ENCODE measurements around the gene MYO3B. TPM values are rescaled to one million over a fixed set of nuclear protein-coding genes. Genes with fewer than 3 reads are reported as not detected.

The MYO3B gene
- total RNA-seq, 1 experiment from 2014 or later, result 0.09 TPM

DNA sequence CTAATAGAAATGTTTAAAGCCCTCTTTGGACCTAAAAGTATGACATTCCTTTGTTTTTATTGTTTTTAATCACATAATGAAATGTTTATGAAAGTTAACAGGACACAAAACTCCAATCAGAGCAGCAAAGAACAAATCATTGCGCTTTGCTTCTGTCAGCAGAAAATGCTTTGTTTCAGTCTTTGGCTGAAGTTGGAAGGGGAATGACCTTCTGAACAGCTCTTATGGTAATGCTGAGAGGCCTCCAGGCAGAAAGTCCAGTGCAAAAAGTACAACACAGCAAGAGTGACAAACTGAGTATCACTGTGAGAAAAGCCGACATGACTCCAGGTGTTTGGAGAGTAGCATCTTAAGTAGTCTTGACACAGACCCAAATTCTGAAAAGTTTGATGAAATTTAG lies 389.5 kb downstream of the MYO3B start:
- Histone ChIP-seq H3K9me3 (no peaks in the 10 kb centered on the region), H3K4me1 (no peaks in the 10 kb centered on the region), H3K36me3 (ENCODE audit: control insufficient read depth, insufficient read depth, low read length) (no peaks in the 10 kb centered on the region), H3K4me3 (ENCODE audit: low read depth, low read length) (no peak overlapping the region), H3K27me3 (replicated peaks; ENCODE audit: control insufficient read depth, insufficient read depth, low read length) (no peaks in the 10 kb centered on the region)
- peaks cover 3% of the 10 kb centered on the region for H3K27me3 Mint-ChIP-seq (ENCODE audit: insufficient read depth, unreplicated experiment)
- no peaks in the 10 kb centered on the region for H3K9me3 Mint-ChIP-seq (ENCODE audit: unreplicated experiment)
- no TSS peak for BruUV-seq (replicated peaks)
- TF ChIP-seq, protein P1, sequence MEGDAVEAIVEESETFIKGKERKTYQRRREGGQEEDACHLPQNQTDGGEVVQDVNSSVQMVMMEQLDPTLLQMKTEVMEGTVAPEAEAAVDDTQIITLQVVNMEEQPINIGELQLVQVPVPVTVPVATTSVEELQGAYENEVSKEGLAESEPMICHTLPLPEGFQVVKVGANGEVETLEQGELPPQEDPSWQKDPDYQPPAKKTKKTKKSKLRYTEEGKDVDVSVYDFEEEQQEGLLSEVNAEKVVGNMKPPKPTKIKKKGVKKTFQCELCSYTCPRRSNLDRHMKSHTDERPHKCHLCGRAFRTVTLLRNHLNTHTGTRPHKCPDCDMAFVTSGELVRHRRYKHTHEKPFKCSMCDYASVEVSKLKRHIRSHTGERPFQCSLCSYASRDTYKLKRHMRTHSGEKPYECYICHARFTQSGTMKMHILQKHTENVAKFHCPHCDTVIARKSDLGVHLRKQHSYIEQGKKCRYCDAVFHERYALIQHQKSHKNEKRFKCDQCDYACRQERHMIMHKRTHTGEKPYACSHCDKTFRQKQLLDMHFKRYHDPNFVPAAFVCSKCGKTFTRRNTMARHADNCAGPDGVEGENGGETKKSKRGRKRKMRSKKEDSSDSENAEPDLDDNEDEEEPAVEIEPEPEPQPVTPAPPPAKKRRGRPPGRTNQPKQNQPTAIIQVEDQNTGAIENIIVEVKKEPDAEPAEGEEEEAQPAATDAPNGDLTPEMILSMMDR (IDR thresholded peaks at IDR 0.05; ENCODE audit: insufficient read depth in 1 of 2, low read depth in 1 of 2, low read length in 1 of 2, severe bottlenecking in 1 of 2, unreplicated experiment in 1 of 2), result no peak
- ChIA-PET POLR2A (interaction anchor here (0.6 kb wide), 1 partner anchor 156 kb away, joined by 3 read pairs; no protein-coding TSS in a partner anchor), CTCF (no interaction called here)
- no peak overlapping the region for H3K4me3 Mint-ChIP-seq (ENCODE audit: unreplicated experiment)
- no peaks in the 10 kb centered on the region for H3K4me1 Mint-ChIP-seq (ENCODE audit: low read depth, unreplicated experiment)
- no peak for DNase-seq
- intact Hi-C loops (cut with micrococcal nuclease; ENCODE audit: unreplicated experiment), result no loop called here
- no peak overlapping the region for H3K27ac Mint-ChIP-seq (ENCODE audit: unreplicated experiment)
- no peaks in the 10 kb centered on the region for H3K36me3 Mint-ChIP-seq (ENCODE audit: insufficient read depth, unreplicated experiment)

DNA sequence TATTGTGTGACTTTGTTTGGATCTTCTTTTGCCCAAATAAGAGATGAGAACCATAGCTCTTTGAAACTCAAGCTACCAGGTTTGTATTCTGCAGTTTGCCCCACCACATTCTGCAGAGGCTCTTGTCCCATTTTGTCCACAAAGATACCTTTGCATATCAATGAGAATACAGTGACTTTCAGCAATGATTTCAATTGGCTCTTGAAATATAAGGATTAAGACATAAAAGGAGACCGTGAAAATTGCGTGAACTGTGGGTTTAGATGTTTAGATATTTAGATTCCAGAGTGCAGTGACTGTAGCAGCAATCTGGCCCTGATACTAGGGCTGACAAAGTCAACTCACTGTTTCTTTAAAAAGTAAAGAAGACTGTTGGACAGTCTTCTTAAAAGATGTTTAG lies 390.6 kb downstream of the MYO3B start:
- no peaks in the 10 kb centered on the region for H3K36me3 ChIP-seq (ENCODE audit: control insufficient read depth, insufficient read depth, low read length)
- no TSS peak for BruUV-seq (replicated peaks)
- Mint-ChIP-seq H3K9me3 (ENCODE audit: unreplicated experiment) (no peaks in the 10 kb centered on the region), H3K36me3 (ENCODE audit: insufficient read depth, unreplicated experiment) (no peaks in the 10 kb centered on the region), H3K4me1 (ENCODE audit: low read depth, unreplicated experiment) (no peaks in the 10 kb centered on the region), H3K27me3 (ENCODE audit: insufficient read depth, unreplicated experiment) (peaks cover 3% of the 10 kb centered on the region), H3K4me3 (ENCODE audit: unreplicated experiment) (no peak overlapping the region), H3K27ac (ENCODE audit: unreplicated experiment) (no peak overlapping the region)
- no peak for DNase-seq
- H3K4me1 ChIP-seq, result no peaks in the 10 kb centered on the region
- CTCF ChIA-PET, result no interaction called here
- no peak overlapping the region for H3K4me3 ChIP-seq (ENCODE audit: low read depth, low read length)
- H3K27me3 ChIP-seq (replicated peaks; ENCODE audit: control insufficient read depth, insufficient read depth, low read length), result no peaks in the 10 kb centered on the region
- intact Hi-C loops (cut with micrococcal nuclease; ENCODE audit: unreplicated experiment), result no loop called here
- TF ChIP-seq, protein P1 (IDR thresholded peaks at IDR 0.05; ENCODE audit: insufficient read depth in 1 of 2, low read depth in 1 of 2, low read length in 1 of 2, severe bottlenecking in 1 of 2, unreplicated experiment in 1 of 2), result no peak
- POLR2A ChIA-PET, result no interaction called here
- no peaks in the 10 kb centered on the region for H3K9me3 ChIP-seq

GRCh38 chr2:170571612-170572011 lies 393.7 kb downstream of the MYO3B start:
- H3K27ac Mint-ChIP-seq (ENCODE audit: unreplicated experiment), result no peak overlapping the region
- POLR2A ChIA-PET, result interaction anchor here (0.7 kb wide), 1 partner anchor 568 kb away, joined by 5 read pairs; no protein-coding TSS in a partner anchor
- no peaks in the 10 kb centered on the region for H3K4me1 Mint-ChIP-seq (ENCODE audit: low read depth, unreplicated experiment)
- no peak overlapping the region for H3K4me3 ChIP-seq (ENCODE audit: low read depth, low read length)
- no peaks in the 10 kb centered on the region for H3K36me3 Mint-ChIP-seq (ENCODE audit: insufficient read depth, unreplicated experiment)
- H3K4me1 ChIP-seq, result peaks cover 4% of the 10 kb centered on the region; the same call in 1 of the 2 replicates
- H3K9me3 ChIP-seq, result no peaks in the 10 kb centered on the region
- CTCF ChIA-PET, result no interaction called here
- no peaks in the 10 kb centered on the region for H3K27me3 ChIP-seq (replicated peaks; ENCODE audit: control insufficient read depth, insufficient read depth, low read length)
- no peaks in the 10 kb centered on the region for H3K9me3 Mint-ChIP-seq (ENCODE audit: unreplicated experiment)
- BruUV-seq (replicated peaks), result no TSS peak
- H3K4me3 Mint-ChIP-seq (ENCODE audit: unreplicated experiment), result no peak overlapping the region
- intact Hi-C loops (cut with micrococcal nuclease; ENCODE audit: unreplicated experiment), result loop anchor here (5.0 to 10.0 kb wide), 2 partner anchors 146 to 167 kb away; partner anchors contain the start of gene SP5
- TF ChIP-seq, protein P1 (IDR thresholded peaks at IDR 0.05; ENCODE audit: insufficient read depth in 1 of 2, low read depth in 1 of 2, low read length in 1 of 2, severe bottlenecking in 1 of 2, unreplicated experiment in 1 of 2), result no peak
- H3K36me3 ChIP-seq (ENCODE audit: control insufficient read depth, insufficient read depth, low read length), result no peaks in the 10 kb centered on the region
- H3K27me3 Mint-ChIP-seq (ENCODE audit: insufficient read depth, unreplicated experiment), result peaks cover 3% of the 10 kb centered on the region
- no peak for DNase-seq

Data from Caco-2 (cell line).